NCI-H146 treated with DMSO at 0.1 percent for 48 hours (cell line): Measurements from ENCODE around the gene EDN3.
"Not testable (repeated sequence)": the region's sequence is repeated elsewhere in the genome, so short reads cannot be mapped to it uniquely, and the experiment has no call there.

Source experiments
- DNase-seq: peaks from one replicate; lab custom pipeline; 2025; ENCODE audit not compliant: unreplicated experiment; lab: John Stamatoyannopoulos, UW

The EDN3 gene

DNA sequence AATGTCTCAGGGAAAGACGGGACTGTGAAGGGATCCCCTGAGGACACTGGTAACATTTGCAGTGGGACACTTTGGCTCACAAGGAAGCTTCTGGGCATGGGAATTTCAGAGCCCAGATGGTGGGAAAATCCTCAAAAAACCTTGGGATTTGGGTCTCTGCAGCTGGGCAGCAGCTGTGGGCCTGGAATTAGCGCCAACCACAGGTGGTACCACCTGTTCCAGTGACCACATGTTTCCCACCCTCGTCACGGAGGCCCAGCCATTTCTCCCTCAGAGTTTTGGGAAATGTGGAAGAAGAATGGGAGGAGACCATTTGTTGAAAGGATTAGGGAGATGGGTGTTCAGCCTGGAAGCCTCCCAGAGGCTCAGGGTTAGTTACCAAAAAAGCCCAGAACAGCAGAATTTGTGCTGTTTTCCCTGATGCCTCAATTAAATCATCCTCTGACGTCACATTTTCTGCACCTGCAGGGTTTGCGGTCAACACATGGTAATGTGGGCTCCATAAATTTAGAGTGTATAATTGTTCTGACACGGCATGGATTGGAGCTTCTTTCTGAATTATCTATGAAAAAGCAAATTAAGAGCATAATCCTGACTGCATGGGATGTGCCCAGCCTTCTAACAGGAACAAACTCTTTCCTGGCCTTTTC, 34.4 kb downstream of the EDN3 start:
- DNase-seq = no peak

DNA sequence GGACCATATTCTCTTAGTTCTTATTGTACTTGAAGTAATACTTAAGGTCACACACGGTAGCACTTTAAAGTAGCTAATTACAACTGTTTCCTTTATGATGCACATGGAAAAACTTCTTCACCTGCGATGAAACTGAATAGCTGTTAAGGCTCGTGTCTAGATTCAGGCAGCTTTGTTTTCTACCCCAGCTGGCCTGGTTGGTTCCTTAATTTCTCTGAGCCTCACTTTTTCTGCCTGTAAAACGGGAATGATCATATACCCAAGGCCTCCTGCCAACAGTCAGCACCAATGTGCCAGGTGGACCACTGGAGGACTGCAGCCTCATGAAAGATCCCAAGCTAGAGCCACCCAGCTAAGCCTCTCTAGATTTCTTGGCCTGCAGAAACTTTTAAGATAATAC, 35.0 kb downstream of the EDN3 start:
- no peak for DNase-seq

DNA sequence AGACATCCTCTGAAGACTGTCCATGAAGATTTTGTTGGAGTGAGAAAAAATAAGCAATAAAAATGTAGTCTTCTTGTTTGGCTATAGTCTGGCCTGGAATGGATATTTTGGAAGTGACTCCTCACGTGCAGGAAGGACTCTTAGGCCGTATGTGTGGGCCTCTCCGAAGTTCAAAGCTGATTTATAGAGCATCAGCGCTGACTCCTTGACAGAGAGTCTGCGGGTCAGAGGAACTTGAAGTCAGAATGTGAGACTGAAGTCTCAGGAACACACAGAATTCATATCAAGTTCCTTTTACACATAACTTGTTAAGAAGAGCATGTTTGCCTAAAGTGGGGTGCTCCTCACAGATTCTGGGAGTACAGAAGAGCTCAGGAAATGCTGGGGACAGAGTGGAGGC, 36.1 kb downstream of the EDN3 start:
- no peak for DNase-seq

DNA sequence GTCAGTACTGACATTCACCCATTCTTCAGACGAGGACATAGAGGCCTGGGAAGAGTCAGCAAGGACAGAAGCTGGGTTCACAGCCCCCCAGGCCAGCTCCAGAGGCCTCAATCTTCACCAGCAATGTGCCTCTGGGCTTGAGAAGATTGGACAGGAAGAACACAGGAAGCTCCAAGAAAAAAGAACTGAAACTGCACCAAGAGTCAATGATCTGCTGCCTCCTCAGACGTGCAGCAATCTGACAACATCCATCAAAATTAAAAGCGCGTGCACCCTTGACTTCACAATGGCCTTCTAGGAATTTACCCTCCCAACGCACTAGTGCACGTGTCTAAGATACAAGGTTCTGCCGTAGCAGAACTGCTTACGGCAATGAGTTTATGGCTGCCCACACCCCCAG, 38.0 kb downstream of the EDN3 start:
- not testable (repeated sequence) for DNase-seq

DNA sequence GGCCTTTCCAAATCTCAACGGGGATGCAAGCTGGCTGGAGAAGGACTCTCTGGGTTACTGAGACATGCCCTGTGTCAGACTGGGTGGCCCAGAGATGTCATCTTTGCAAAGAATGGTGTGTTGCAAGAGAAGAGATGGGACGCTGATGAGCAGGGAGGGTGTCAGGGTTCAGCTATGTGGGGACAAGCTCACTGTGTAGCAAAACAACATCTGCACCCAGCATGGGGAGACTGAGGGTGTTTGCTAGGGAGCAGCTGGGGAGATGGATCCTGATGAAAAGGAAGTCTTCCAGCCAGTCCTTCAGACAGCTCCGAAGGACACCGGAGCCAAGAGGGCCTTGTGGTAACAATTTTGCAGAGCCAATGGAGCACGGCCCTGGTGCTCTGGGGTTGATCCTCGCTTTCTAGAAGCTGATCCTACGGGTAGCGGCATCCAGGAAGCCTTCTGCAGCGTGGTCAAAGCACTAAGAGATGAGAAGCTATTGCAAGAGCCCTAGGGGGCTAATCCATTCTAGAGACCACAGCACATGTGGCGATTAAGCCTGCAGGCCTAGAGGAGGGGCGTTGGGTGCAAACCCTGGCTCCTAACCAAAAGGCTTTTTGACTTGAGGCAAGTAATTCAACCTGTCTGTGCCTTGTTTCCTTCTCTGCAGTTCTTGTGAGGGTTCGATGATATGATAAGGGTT, 39.9 kb downstream of the EDN3 start:
- DNase-seq = no peak

DNA sequence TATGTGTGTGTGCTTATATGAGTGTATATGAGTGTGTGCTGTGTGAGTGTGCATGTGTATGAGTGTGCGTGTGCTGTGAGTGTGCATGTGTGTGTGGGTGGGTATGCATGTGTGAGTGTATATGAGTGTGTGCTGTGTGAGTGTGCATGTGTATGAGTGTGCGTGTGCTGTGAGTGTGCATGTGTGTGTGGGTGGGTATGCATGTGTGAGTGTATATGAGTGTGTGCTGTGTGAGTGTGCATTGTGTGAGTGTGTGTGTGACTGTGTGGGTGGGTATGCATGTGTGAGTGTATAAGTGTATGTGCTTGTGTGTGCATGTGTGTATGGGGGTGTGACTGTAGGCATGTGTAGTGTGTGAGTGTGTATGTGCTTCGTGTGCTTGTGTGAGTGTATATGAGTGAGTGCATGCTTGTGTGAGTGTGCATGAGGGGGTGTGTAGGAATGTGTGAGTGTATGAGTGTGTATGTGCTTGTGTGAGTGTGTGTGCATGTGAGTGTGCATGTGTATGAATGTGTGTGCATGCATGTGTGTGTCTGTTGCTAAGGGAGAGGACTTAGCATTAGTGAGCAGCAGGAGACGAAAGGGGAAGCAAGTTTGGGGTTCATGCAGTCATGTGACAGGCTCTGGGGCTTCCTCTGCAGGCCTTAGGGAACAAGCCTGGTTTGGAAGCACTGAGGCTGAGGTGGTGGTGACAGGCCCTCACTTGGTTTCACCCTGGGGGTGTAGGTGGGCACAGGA, 41.0 kb downstream of the EDN3 start:
- not testable (repeated sequence) for DNase-seq

DNA sequence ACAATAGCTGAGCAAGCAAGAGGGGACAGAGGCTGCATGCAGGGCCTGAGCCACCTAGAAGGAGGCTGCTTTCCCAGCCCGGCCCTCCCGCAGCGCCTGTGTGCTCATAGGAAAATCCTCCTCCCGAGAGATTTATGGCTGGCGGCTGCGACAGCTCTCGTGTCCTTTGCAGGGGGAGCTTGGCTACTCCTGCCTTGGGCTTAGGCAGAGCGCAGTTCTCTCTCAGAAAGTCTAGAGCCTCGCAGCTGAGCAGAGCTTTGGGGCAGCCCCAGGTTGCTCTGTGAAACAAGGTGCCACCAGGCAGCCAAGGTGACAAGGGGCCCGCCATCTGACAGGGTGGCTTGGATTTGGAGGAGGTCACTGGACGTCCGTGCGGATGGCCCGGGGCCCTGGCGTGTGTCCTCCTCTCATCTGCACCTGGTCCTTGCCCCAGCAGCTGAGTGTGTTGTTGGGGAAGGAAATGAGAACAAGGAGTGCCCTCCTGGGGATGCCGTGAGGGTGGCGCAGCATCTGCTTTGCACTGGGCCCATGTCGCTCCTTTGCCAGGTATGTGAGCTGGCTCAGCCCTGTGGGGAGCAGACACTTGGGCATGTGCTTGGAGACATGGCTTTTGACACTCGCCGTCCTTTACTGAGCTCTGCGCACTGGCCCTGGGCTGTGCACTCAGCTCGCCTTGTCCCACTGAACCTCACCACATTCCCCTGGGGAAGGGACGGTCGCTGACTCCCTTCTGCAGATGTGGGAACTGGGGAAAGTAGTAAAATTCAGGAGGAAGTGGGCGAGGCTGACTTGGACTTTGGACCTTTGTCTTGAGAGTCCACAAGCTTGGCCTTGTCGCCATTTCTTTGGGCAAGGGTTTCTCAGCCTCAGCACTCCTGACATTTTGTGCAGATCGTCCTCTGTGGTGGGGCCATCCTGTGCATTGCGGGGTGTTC, 41.9 kb downstream of the EDN3 start:
- DNase-seq = no peak

DNA sequence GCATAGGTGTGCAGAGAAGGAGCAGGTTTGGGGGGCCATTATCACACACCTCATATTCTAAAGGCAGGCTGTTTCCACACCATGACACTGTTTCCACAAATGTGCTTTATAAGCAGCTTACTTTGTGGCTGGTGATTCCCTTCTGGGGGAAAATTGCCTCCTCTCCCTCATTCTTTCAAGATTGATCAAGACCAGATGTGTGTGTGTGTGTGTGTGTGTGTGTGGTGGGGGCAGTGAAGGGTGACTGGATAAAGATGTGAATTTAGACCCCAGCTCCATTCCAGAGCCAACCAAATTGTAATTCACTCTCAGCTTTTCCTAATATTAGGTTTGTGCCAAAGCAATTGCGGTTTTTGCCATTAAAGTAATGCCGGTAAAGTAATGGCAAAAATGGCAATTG, 45.6 kb downstream of the EDN3 start:
- no peak for DNase-seq

DNA sequence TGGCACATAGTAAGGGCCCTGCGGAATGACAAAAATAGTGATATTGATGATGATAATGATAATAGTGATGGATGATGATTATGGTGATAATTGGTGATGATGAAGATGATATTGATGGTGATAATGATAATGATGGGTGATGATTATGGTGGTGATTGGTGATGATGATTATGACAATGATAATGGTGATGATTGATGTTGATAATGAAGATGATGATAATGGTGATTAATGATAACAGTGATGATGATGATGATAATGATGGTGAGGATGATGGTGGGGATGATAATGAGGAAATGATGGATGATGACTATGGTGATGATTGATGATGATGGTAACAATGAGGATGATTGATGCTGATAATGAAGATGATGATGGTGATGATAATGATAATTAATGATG, 48.9 kb downstream of the EDN3 start:
- no peak for DNase-seq

DNA sequence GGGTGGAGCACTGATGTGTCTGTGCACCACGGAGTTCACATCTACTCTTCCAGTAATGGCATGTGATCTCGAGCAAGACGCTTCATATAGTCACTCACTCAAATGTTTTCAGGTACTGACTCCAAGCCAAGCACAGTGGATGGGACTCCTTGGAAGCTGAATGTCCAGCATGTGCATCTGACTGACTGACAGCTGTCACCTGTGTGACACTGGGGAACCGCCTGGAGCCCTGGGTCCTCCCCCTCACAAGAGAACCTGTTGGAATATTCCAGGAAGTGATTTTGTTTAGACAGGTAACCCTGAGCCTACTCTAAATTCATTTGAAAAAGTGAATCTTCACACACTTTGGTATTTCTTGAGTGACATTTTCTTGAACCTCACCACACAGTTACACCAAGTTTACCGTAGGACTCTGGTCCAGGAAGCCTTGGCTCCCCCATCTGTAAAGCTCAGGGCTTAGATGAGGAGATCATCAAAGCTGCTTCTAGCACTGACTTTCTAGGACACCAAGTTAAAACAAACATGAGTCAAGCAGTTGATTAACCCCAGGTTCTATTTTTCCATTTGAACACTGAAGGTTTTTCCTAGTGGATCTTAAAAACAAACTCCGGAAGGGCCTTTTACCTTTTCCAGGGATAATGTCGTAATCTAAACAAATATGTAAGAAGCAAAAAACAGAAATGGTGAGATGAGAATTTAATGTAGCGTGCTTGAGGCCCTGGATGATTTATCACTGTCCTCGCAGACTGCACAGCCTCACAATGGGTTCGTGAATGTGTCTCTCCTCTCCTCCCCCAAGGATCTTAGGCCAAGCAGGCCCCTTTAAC, 50.1 kb downstream of the EDN3 start:
- no peak for DNase-seq

DNA sequence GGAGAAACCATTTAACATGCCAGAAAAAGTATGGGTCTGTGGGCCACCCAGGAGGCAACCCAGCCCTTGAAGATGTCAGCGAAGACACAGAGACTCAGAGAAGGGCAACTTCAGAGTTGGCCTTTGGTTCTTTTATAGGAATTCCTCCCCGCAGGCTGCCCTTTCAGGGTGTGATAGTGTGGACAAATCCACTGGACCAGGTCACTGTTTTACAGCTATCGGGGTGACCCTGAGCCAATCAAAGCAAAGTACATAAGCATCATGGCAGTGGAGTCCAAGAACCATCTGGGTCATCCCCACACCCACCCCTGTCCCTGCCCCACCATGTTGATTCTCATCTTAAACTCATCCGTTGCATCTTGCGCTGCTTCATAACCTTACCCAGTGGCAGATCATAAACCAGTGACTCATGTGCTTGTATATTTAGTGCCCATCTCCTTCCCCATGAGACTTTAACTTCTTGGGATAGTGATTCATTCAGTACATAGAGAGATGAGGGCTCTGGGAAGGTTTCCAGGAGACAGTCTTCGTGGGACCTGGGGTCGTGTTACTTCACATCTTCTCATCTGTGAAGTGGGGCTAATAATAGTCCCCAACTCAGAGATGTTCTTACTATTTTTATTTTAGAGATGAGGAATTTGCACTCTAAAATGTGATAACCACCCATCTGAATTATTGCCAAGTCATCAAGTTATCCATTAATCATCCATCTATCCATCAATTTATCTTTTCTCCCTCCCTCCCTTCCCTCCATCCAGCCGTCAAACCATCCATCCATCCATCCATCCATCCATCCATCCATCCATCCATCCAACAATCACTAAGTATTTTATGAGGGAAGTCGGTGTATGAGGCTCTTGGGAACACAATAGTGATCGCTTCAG, 51.0 kb downstream of the EDN3 start:
- no peak for DNase-seq

DNA sequence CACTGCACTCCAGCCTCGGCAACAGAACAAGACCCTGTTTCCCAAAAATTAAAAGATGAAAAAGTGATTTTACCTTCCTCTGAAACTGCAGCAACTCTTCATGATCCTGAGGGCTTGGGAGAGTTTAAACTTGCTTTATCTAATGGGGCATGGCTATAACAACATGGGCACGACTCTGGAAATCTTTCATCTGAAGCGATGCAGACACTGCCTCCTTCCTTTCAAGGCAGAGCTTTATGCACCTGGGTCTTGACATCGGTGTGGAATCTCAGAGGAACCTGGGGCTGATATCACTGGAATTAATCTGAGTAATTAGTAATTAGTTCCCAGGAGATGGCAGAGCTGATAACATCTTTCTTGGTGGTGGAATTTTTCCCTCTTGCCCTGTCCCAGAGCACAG, 52.1 kb downstream of the EDN3 start:
- DNase-seq = no peak

DNA sequence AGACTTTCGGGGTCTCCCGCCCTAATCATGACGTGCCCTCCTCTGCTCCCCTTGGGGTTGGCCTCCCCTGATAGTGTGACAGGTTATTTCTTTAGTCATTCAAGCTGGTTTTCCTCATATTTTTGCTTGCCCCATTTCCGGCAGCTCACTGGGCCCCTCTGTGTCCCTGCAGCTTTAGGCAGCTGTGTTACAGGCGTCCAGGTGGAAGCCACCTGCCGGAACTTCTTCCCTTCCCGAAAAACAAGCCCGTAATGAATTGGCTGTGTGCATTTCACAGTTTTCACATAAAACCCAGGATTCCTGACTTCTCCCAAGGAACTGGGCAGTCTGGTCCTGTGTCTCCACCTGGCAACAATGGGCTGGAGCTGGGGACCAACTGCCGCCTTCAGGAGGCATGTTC, 52.6 kb downstream of the EDN3 start:
- DNase-seq = no peak

DNA sequence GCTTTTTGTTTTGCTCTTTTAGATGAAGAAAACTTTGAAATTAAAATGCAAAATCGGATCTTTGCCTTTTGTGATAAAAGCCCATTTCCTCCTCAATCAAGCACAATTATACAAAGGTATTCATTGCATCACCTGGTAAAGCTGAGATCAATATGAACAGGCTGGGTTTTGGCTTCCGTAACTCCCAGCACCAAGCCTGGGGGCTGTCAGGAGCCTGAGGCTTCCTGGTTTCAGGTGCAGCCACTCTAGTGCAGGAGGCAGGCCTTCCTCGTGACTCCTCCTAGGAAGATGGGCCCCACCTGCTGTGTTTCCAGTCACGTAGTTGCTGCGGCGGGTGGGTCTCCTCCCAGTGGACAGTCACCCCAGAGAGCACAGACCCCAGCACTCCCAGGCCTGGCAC, 54.0 kb downstream of the EDN3 start:
- no peak for DNase-seq

DNA sequence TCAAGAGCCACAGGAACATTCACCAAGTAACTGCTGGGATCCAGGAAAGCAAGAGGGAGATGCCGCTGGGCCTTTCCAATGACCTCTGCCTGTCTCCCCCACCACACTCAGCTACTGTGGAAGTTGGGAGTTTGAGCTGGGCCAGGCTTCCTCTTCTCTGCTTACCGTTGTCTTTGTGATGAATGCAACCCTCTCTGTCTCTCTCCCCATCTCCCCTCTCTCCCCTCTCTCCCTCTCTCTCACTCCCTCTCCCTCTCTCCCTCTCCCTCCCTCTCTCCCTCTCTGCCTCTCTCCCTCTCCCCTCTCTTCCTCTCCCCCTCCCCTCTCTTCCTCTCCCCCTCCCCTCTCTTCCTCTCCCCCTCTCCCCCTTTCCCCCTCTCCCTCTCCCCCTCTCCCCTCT, 54.8 kb downstream of the EDN3 start:
- no peak for DNase-seq

DNA sequence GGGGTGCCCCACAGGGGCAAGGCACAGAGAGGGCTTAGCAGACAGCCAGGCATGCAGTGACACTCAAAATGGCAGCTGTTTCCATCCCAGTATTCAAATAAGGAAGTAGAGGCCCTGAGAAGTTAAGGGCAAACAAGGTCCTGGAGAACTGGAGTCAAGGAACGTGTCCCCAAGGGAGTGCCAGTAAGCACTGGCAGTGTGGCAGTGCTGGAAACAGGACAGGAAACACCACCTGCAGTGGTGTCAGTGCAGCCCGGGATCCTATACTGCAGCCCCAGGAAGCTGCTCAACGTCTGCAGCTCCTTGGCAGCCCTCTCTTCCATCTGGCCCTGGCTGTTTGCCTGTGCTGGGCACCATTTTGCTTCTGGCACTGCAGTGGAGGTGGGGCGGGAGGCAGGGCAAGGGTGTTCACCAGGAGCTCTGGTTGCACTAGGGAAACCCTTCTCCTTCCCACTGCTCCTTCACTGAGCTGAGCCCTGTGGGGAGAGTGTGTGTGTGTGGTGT, 56.3 kb downstream of the EDN3 start:
- DNase-seq = no peak

DNA sequence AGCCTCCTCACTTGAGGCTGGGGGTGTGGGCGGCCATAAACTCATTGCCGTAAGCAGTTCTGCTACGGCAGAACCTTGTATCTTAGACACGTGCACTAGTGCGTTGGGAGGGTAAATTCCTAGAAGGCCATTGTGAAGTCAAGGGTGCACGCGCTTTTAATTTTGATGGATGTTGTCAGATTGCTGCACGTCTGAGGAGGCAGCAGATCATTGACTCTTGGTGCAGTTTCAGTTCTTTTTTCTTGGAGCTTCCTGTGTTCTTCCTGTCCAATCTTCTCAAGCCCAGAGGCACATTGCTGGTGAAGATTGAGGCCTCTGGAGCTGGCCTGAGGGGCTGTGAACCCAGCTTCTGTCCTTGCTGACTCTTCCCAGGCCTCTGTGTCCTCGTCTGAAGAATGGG, 58.4 kb downstream of the EDN3 start:
- DNase-seq = not testable (repeated sequence)

DNA sequence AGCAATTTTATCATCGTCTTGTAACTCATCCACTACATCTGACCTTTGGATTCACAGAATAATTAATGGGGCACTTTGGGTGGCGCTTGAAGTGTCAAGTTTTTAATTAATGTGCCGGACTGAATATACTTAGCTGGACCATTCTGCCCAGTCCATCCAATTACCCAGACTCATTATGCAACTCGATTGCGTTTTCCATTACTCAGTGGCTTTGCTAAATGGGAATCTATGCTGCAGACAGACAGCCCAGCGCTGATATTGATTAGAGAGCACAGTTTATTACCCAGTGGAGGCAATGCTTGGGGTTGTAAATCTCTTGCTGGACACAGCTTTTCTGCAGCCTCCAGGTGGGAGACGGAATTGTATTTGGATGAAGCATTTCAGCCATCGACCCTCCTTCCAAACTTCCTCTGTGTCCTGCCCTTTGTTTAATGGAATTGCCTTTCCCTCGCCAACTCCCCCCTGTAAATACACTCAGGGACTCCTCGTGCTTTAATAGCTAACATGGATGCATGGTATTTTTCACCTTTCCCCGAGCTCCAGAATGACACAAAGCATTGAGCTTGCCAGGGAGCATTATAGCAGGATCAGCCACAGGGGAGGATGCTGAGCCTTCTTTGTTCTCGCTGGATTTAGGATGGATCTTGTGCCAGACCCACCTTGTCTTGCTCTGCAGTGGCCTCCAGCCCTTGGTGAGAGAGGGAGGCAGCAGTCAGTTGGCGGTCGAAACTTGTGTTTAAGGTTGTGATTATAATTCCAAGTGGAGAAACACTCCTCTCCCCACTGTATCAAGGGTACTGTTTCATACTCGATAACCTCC, 59.7 kb downstream of the EDN3 start:
- DNase-seq = no peak
